GM19238 (cell line): ENCODE measurements around the gene EIF2D.
A peak's percentile ranks its signal among the peaks of the same experiment; 100 is the strongest.

Experiments used
- DNase-seq: peaks from one replicate; pipeline ENCODE4 v3.0.0; 2011; ENCODE audit warnings: low spot score; ENCODE audit not compliant: insufficient read length

The EIF2D gene

GRCh38 chr1:206570529-206570928 is 41.7 kb downstream of the EIF2D start:
- no peak for DNase-seq

- no peak for DNase-seq
Observed at GRCh38 chr1:206569556-206569955, 42.7 kb downstream of the EIF2D start.

GRCh38 chr1:206568779-206569352 is 43.4 kb downstream of the EIF2D start:
- no peak for DNase-seq

- DNase-seq, result no peak
Observed at GRCh38 chr1:206568256-206568655, 44.0 kb downstream of the EIF2D start.

GRCh38 chr1:206566999-206567398 is 45.3 kb downstream of the EIF2D start:
- DNase-seq, result no peak

GRCh38 chr1:206565995-206566394 is 46.3 kb downstream of the EIF2D start:
- DNase-seq, result no peak

GRCh38 chr1:206563367-206564207 is 48.7 kb downstream of the EIF2D start:
- no peak for DNase-seq

- DNase-seq, result no peak
Observed at GRCh38 chr1:206560007-206560716, 52.1 kb downstream of the EIF2D start.

- no peak for DNase-seq
Observed at GRCh38 chr1:206559672-206559995, 52.6 kb downstream of the EIF2D start.

GRCh38 chr1:206558794-206559671 is 53.2 kb downstream of the EIF2D start:
- no peak for DNase-seq

- DNase-seq, result no peak
Observed at GRCh38 chr1:206557636-206558473, 54.4 kb downstream of the EIF2D start.

- peak; percentile 69 for DNase-seq
Observed at GRCh38 chr1:206556750-206557635, 55.3 kb downstream of the EIF2D start.

GRCh38 chr1:206556047-206556749 is 56.1 kb downstream of the EIF2D start:
- no peak for DNase-seq

GRCh38 chr1:206555473-206555935 is 56.8 kb downstream of the EIF2D start:
- no peak for DNase-seq

GRCh38 chr1:206554701-206555472 is 57.4 kb downstream of the EIF2D start:
- DNase-seq, result no peak

GRCh38 chr1:206554211-206554610 is 58.1 kb downstream of the EIF2D start:
- DNase-seq, result no peak

GRCh38 chr1:206551986-206552326 is 60.3 kb downstream of the EIF2D start:
- DNase-seq, result no peak

- no peak for DNase-seq
Observed at GRCh38 chr1:206551296-206551985, 60.8 kb downstream of the EIF2D start.
